ENCODE measurements around the gene WBP2NL.

GRCh38 chr22:41969110-41969646, 29.4 kb upstream of the WBP2NL start, which contains the start of gene SEPTIN3:
- TF ChIP-seq CTCF (conservative IDR thresholded peaks at IDR 0.05) = no peak
- TF ChIP-seq ZFX (IDR thresholded peaks at IDR 0.05) = no peak
